Lung (tissue), 12 donors: ENCODE results near the gene EPHA7. TPM values are rescaled to one million over a fixed set of nuclear protein-coding genes. Genes with fewer than 3 reads are reported as not detected.

Source experiments
- ATAC-seq: fragments of 200-7000 bp; cut with Tn5 transposase; one replicate; pipeline ENCODE4 v1.9.1; 2020; ENCODE audit warnings: moderate number of reproducible peaks; ENCODE audit not compliant: insufficient read depth, low FRiP score
- DNase-seq, 3 donors: peaks; one replicate each; pipeline ENCODE4 v3.0.0-alpha.2; 2013 to 2017
- H3K27ac ChIP-seq, 2 donors: one replicate each; pipeline ENCODE4 v1.5.1; 2013; ENCODE audit warnings: mild to moderate bottlenecking in 2 of 2, moderate library complexity in 2 of 2, control low read depth in 1 of 2, inconsistent platforms in 1 of 2, low read depth in 1 of 2, low read length in 1 of 2
- H3K27me3 ChIP-seq, 3 donors: one replicate each; pipeline ENCODE4 v1.5.1; 2013; ENCODE audit warnings: low read length in 2 of 3; ENCODE audit not compliant: control insufficient read depth in 3 of 3, insufficient read depth in 3 of 3
- H3K36me3 ChIP-seq, 4 donors: one replicate each; pipeline ENCODE4 v1.5.1; 2013; ENCODE audit warnings: low read length in 4 of 4, mild to moderate bottlenecking in 1 of 4, moderate library complexity in 1 of 4; ENCODE audit not compliant: control insufficient read depth in 4 of 4, insufficient read depth in 4 of 4
- H3K4me1 ChIP-seq, 5 donors: one replicate each; pipeline ENCODE4 v1.5.1; 2013; ENCODE audit warnings: low read length in 5 of 5, mild to moderate bottlenecking in 2 of 5, moderate library complexity in 1 of 5; ENCODE audit not compliant: control insufficient read depth in 5 of 5, insufficient read depth in 5 of 5
- H3K4me3 ChIP-seq: one replicate; pipeline ENCODE4 v1.5.1; 2013; ENCODE audit warnings: mild to moderate bottlenecking, control low read depth, moderate library complexity
- H3K9ac ChIP-seq, 2 donors: one replicate each; pipeline ENCODE4 v1.5.1; 2013; ENCODE audit warnings: low read length in 2 of 2, control low read depth in 1 of 2; ENCODE audit not compliant: insufficient read depth in 1 of 2
- H3K9me3 ChIP-seq, 4 donors: one replicate each; pipeline ENCODE4 v1.5.1; 2013; ENCODE audit warnings: low read length in 3 of 4, mild to moderate bottlenecking in 1 of 4, moderate library complexity in 1 of 4; ENCODE audit not compliant: control insufficient read depth in 4 of 4, insufficient read depth in 3 of 4
- WGBS, 2 donors: extraction: QIAGEN DNeasy Blood & Tissue Kit; methylation state at CpG; one replicate each; pipeline ENCODE4 v1.1.7; 2013; 5-methylcytosine and 5-hydroxymethylcytosine counted together
- polyA plus RNA-seq, 2 donors: library from polyadenylated mRNA; stranded (reverse); fragments of 200-250 nt; gene quantifications; one replicate each; pipeline ENCODE4 v1.2.1, GENCODE V29; 2013
- total RNA-seq, 2 donors: library from RNA; depleted of rRNA in 1 of 2; stranded (reverse); fragments of >200 nt in 1 of 2; gene quantifications; one replicate each; pipeline ENCODE4 v1.2.1, GENCODE V29; 2014 to 2021
- TF ChIP-seq, protein P1 (sequence below): IDR thresholded peaks from 2 replicates; pipeline ENCODE4 v1.5.1; 2012; ENCODE audit warnings: mild to moderate bottlenecking; ENCODE audit errors: control extremely low read depth, extremely low read depth
- donor health status: control.
- donor health status: control.
- donor health status: Bipolar disorder and iron deficiency.
- donor health status: healthy.
- donor health status: DM: yes; HTN: yes; CAD: no.

The EPHA7 gene
- total and polyA plus RNA-seq, 4 donors: 0.06 to 6.3 (median 0.62) TPM

GRCh38 chr6:93424303-93425064, 5.1 kb upstream of the EPHA7 start:
- Histone ChIP-seq H3K27me3 (no peaks in the 10 kb centered on the region), H3K9me3 (no peaks in the 10 kb centered on the region), H3K4me1 (peaks cover 0 to 6% (median 2%) of the 10 kb centered on the region in 5 donors), H3K9ac (no peak overlapping the region), H3K36me3 (no peaks in the 10 kb centered on the region), H3K4me3 (no peak overlapping the region), H3K27ac (no peak overlapping the region)
- DNase-seq (peak in 1 of 3 donors; percentile 49), ATAC-seq (no peak)
- TF ChIP-seq, protein P1, sequence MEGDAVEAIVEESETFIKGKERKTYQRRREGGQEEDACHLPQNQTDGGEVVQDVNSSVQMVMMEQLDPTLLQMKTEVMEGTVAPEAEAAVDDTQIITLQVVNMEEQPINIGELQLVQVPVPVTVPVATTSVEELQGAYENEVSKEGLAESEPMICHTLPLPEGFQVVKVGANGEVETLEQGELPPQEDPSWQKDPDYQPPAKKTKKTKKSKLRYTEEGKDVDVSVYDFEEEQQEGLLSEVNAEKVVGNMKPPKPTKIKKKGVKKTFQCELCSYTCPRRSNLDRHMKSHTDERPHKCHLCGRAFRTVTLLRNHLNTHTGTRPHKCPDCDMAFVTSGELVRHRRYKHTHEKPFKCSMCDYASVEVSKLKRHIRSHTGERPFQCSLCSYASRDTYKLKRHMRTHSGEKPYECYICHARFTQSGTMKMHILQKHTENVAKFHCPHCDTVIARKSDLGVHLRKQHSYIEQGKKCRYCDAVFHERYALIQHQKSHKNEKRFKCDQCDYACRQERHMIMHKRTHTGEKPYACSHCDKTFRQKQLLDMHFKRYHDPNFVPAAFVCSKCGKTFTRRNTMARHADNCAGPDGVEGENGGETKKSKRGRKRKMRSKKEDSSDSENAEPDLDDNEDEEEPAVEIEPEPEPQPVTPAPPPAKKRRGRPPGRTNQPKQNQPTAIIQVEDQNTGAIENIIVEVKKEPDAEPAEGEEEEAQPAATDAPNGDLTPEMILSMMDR: no peak
- WGBS, 2 donors: 30 to 32% methylated on average over 2 of the region's 2 CpGs

DNA sequence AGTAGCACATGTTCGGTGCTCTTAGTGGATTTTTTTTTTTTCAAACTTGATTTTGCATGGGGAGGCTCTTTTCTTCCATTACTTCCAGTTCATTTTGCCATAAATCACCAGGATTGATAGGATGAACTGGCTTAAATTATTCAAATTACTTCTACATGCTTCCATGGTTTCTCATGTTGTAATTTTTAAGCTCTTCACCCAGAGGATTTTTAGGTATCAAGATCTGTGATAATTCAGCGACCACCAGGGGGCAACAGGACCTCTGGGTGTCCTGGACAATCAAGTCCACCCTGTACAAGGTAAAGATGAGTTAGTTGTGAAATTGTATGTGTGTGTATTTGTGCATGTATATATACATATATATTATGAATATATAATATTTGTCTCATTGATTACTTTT, 4.2 kb upstream of the EPHA7 start:
- Histone ChIP-seq H3K4me3 (no peak overlapping the region), H3K9ac (no peak overlapping the region), H3K9me3 (peaks cover 0 to under 1% (median 0%) of the 10 kb centered on the region in 4 donors), H3K4me1 (peaks cover 0 to 6% (median 2%) of the 10 kb centered on the region in 5 donors), H3K27ac (no peak overlapping the region), H3K36me3 (no peaks in the 10 kb centered on the region), H3K27me3 (no peaks in the 10 kb centered on the region)
- ATAC-seq: no peak
- TF ChIP-seq, protein P1: no peak
- peak; percentile 60 to 82 (median 78) for DNase-seq
- WGBS, 2 donors: 40 to 50% methylated on average over 2 of the region's 2 CpGs

DNA sequence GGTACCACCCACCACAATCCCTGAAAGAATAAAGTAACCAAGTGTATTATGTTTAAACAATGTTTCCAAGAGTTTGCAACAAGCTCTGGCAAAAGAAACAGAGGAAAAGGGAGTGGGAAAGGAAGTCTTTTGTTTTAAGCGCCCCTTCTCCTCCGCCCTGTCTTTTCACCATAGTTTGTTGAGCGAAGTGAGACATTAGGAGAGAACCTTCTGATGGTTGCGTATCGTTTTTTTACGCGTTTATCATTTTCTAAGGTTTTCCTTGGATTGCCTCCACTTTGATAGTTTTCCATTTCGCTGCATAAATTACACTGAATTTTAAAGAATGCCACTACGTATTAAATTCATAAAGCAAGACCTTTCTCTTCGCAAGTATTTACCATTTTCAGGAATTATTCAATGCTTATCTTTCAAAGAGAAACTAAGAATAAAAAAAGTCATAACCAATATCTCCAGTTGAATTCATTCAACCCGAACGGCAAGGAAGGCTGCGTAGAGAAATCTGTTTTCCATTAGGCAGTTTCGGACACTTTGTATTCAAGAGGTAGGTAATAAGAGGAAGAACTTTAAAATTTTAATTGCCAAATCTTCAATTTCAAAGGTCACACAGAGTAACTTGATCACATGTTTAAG, 920 bp upstream of the EPHA7 start:
- peaks cover 0 to 16% (median 6%) of the 10 kb centered on the region in 5 donors for H3K4me1 ChIP-seq
- ATAC-seq (no peak), DNase-seq (peak in 1 of 3 donors; percentile 57)
- 11 to 12% methylated on average over 14 of the region's 14 CpGs for WGBS, 2 donors
- H3K27me3 ChIP-seq: peaks cover 0 to 5% (median 0%) of the 10 kb centered on the region in 3 donors
- peaks cover 0 to 9% (median 0%) of the 10 kb centered on the region in 4 donors for H3K9me3 ChIP-seq
- TF ChIP-seq, protein P1: no peak
- no peak overlapping the region for H3K4me3 ChIP-seq
- peak overlapping the region; percentile 52 to 100 for H3K9ac ChIP-seq
- no peaks in the 10 kb centered on the region for H3K36me3 ChIP-seq
- H3K27ac ChIP-seq: peak overlapping the region in 1 of 2 donors; percentile 58
